ENCODE data around the gene PLCH1. TPM values are rescaled to one million over a fixed set of nuclear protein-coding genes. Genes with fewer than 3 reads are reported as not detected.

PLCH1 gene
- total RNA-seq, 1 experiment from 2014 or later: 8.9 TPM

- TF ChIP-seq ERG (CRISPR knock-in tag; IDR thresholded peaks at IDR 0.05) (peak; percentile 90), EMX1 (CRISPR knock-in tag; IDR thresholded peaks at IDR 0.05) (peak; percentile 74; the same call in 1 of the 2 replicates), ZNF232 (CRISPR knock-in tag; IDR thresholded peaks at IDR 0.05) (no peak), ZBTB21 (CRISPR knock-in tag; IDR thresholded peaks at IDR 0.05; ENCODE audit: borderline replicate concordance) (0 out of 2 replicates have a peak, but pooled peaks have one; percentile 51), SMAD3 (CRISPR knock-in tag; IDR thresholded peaks at IDR 0.05; ENCODE audit: borderline replicate concordance) (no peak), ZNF219 (CRISPR knock-in tag; IDR thresholded peaks at IDR 0.05; ENCODE audit: borderline replicate concordance) (no peak), PRDM15 (CRISPR knock-in tag; IDR thresholded peaks at IDR 0.05) (peak; percentile 100), AR (CRISPR knock-in tag; IDR thresholded peaks at IDR 0.05) (peak; percentile 73; the same call in 1 of the 2 replicates), TCF7 (CRISPR knock-in tag; IDR thresholded peaks at IDR 0.05; ENCODE audit: low read depth) (no peak), JAZF1 (CRISPR knock-in tag; IDR thresholded peaks at IDR 0.05) (no peak), FOXP1 (CRISPR knock-in tag; IDR thresholded peaks at IDR 0.05; ENCODE audit: borderline replicate concordance) (no peak), ZMAT4 (CRISPR knock-in tag; IDR thresholded peaks at IDR 0.05) (no peak), SOX15 (CRISPR knock-in tag; IDR thresholded peaks at IDR 0.05) (no peak), PRRX2 (CRISPR knock-in tag; IDR thresholded peaks at IDR 0.05) (peak; percentile 88), RORB (CRISPR knock-in tag; IDR thresholded peaks at IDR 0.05) (no peak), USF2 (CRISPR knock-in tag; IDR thresholded peaks at IDR 0.05) (no peak), ZNF263 (CRISPR knock-in tag; IDR thresholded peaks at IDR 0.05; ENCODE audit: low read depth) (no peak), NFATC4 (CRISPR knock-in tag; IDR thresholded peaks at IDR 0.05) (no peak), PREB (CRISPR knock-in tag; IDR thresholded peaks at IDR 0.05; ENCODE audit: borderline replicate concordance) (no peak), ZNF425 (CRISPR knock-in tag; conservative IDR thresholded peaks at IDR 0.05) (no peak), SMAD4 (CRISPR knock-in tag; IDR thresholded peaks at IDR 0.05) (no peak), FOXK1 (CRISPR knock-in tag; IDR thresholded peaks at IDR 0.05) (no peak), ZNF671 (CRISPR knock-in tag; IDR thresholded peaks at IDR 0.05) (peak; percentile 56; the same call in 1 of the 2 replicates), STAT6 (CRISPR knock-in tag; conservative IDR thresholded peaks at IDR 0.05; ENCODE audit: low read depth) (no peak)
These were observed at the start of gene PLCH1 (continued) for GRCh38 chr3:155744626-155745324.
